Measurements from ENCODE around the gene CDC25A. TPM values are rescaled to one million over a fixed set of nuclear protein-coding genes. Genes with fewer than 3 reads are reported as not detected.

Gene CDC25A
- total RNA-seq, 1 experiment from 2014 or later: 19.6 TPM

GRCh38 chr3:48208076-48208475 is 19.9 kb upstream of the CDC25A start:
- Histone ChIP-seq H3K4me3 (replicated peaks in 1 of 2; ENCODE audit: low read depth in 1 of 2, low read length in 2 of 2) (no peak overlapping the region), H3K4me1 (ENCODE audit: control insufficient read depth in 1 of 2, insufficient read depth in 2 of 2, low read length in 2 of 2) (no peaks in the 10 kb centered on the region), H2AFZ (ENCODE audit: low read depth, low read length, poor library complexity, severe bottlenecking) (no peak overlapping the region), H3K79me2 (ENCODE audit: insufficient read depth, low read length) (no peaks in the 10 kb centered on the region), H3K27me3 (ENCODE audit: insufficient read depth, low read length) (no peaks in the 10 kb centered on the region), H3K9me3 (ENCODE audit: control insufficient read depth in 1 of 2, insufficient read depth in 1 of 2, low read depth in 1 of 2, low read length in 2 of 2) (no peaks in the 10 kb centered on the region), H3K9ac (ENCODE audit: low read length) (no peak overlapping the region), H3K9me2 (ENCODE audit: insufficient read depth) (no peaks in the 10 kb centered on the region), H4K20me1 (ENCODE audit: insufficient read depth) (no peaks in the 10 kb centered on the region), H3K4me2 (ENCODE audit: low read length) (no peak overlapping the region), H3K27ac (ENCODE audit: low read depth, low read length) (no peak overlapping the region), H3K36me3 (ENCODE audit: control insufficient read depth in 1 of 2, insufficient read depth in 2 of 2, low read length in 2 of 2) (no peaks in the 10 kb centered on the region)
- BruUV-seq (replicated peaks): no TSS peak
- ChIA-PET RAD21 (ENCODE audit: low non-redundant PET in 1 of 2, low total read pairs in 2 of 2, uncharacterized antibody in 2 of 2, unreplicated experiment in 2 of 2) (no interaction called here), CTCF (no interaction called here), POLR2A (no interaction called here)
- TF ChIP-seq TCF7L2 (IDR thresholded peaks at IDR 0.05; ENCODE audit: borderline replicate concordance, extremely low read depth, insufficient read depth, insufficient read length): no peak
- TF ChIP-seq, protein P1, sequence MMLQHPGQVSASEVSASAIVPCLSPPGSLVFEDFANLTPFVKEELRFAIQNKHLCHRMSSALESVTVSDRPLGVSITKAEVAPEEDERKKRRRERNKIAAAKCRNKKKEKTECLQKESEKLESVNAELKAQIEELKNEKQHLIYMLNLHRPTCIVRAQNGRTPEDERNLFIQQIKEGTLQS (IDR thresholded peaks at IDR 0.05): no peak
- no peak for TF ChIP-seq SIN3A (IDR thresholded peaks at IDR 0.05; ENCODE audit: low read depth)
- no peak for TF ChIP-seq MAX (IDR thresholded peaks at IDR 0.05)
- TF ChIP-seq POLR2AphosphoS5 (IDR thresholded peaks at IDR 0.05; ENCODE audit: low read depth, low read length): no peak
- no peak for TF ChIP-seq ZNF274 (IDR thresholded peaks at IDR 0.05; ENCODE audit: low read depth, low read length)
- no peak for TF ChIP-seq ZBTB33 (IDR thresholded peaks at IDR 0.05; ENCODE audit: extremely low read depth, insufficient replicate concordance, low read length)
- no peak for TF ChIP-seq ZFX (IDR thresholded peaks at IDR 0.05)
- no peak for TF ChIP-seq FOSL1 (IDR thresholded peaks at IDR 0.05; ENCODE audit: low read depth)
- TF ChIP-seq, protein P2, sequence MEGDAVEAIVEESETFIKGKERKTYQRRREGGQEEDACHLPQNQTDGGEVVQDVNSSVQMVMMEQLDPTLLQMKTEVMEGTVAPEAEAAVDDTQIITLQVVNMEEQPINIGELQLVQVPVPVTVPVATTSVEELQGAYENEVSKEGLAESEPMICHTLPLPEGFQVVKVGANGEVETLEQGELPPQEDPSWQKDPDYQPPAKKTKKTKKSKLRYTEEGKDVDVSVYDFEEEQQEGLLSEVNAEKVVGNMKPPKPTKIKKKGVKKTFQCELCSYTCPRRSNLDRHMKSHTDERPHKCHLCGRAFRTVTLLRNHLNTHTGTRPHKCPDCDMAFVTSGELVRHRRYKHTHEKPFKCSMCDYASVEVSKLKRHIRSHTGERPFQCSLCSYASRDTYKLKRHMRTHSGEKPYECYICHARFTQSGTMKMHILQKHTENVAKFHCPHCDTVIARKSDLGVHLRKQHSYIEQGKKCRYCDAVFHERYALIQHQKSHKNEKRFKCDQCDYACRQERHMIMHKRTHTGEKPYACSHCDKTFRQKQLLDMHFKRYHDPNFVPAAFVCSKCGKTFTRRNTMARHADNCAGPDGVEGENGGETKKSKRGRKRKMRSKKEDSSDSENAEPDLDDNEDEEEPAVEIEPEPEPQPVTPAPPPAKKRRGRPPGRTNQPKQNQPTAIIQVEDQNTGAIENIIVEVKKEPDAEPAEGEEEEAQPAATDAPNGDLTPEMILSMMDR (IDR thresholded peaks at IDR 0.05 in 2 of 3, conservative IDR thresholded peaks at IDR 0.05 in 1 of 3; ENCODE audit: borderline replicate concordance in 1 of 3, insufficient read depth in 1 of 3, low read depth in 2 of 3, low read length in 2 of 3): no peak
- no peak for TF ChIP-seq SP1 (IDR thresholded peaks at IDR 0.05; ENCODE audit: low read depth)
- TF ChIP-seq EZH2phosphoT487 (IDR thresholded peaks at IDR 0.05; ENCODE audit: borderline replicate concordance): no peak
- intact Hi-C loops (cut with micrococcal nuclease): no loop called here
- DNase-seq (ENCODE audit: low read depth, low spot score) (no peak), ATAC-seq (no peak)

Data from HCT116 (cell line).